ENCODE data around the gene VAPB.

VAPB gene, protein sequence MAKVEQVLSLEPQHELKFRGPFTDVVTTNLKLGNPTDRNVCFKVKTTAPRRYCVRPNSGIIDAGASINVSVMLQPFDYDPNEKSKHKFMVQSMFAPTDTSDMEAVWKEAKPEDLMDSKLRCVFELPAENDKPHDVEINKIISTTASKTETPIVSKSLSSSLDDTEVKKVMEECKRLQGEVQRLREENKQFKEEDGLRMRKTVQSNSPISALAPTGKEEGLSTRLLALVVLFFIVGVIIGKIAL

DNA sequence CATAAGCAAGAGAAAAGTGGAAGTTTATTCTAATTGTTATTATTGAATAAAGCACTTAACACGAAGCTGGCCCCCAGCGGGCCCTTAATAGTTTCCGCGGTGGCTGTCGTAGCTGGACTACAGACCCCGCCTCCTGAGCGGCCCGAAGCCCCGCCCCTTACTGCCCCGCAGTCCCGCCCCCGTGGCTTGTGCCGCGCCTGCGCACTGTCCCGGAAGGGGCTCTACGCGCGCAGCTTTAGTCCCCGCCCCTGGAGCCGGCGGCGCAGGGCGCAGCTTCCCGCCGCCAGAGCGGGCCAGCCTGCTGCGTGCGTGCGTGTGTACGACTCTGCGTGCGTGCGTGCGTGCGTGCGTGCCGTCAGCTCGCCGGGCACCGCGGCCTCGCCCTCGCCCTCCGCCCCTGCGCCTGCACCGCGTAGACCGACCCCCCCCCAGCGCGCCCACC is at the start of gene VAPB:
VAPB (plus strand) TSS at position 348 of the 442 bp plus-strand sequence. CDS start 231 bp downstream, outside the sequence.
- Histone ChIP-seq H3K36me3 (ENCODE audit: insufficient read depth, low read depth, low read length) (peaks cover 18% of the 10 kb centered on the region), H3K4me1 (ENCODE audit: insufficient read depth, low read length) (peaks cover 3% of the 10 kb centered on the region; the same call in 1 of the 2 replicates), H3K9ac (ENCODE audit: low read depth, low read length) (peak within 1 kb of the TSS; percentile 81), H3K27ac (ENCODE audit: low read length) (peak within 1 kb of the TSS; percentile 37), H3K9me3 (ENCODE audit: insufficient read depth, low read depth, low read length) (no peaks in the 10 kb centered on the region), H3K27me3 (ENCODE audit: insufficient read depth, low read length) (no peaks in the 10 kb centered on the region), H3K4me3 (ENCODE audit: low read length) (peak within 1 kb of the TSS; percentile 84)

DNA sequence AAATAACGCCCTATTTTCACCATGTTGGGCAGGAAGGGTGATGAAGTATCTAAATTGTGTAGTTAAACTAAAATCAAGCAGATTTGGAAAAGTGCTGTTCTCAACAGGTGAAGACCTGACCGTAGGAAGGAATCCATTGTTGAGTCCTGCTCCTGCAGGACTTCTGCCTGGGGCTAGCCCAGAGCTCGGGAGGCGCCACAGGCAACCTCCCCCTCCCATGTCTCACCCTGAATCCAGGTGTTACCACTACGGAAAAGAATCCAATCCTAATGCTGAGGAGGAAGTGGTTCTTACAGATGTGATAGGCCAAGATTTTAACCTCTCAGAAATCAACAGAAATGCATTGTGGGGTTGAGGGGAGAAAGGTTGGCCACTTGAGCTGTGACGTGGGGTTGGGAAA is 49.3 kb upstream of the VAPB start:
- Histone ChIP-seq H3K4me3 (ENCODE audit: low read length) (no peak overlapping the region), H3K27ac (ENCODE audit: low read length) (no peak overlapping the region), H3K36me3 (ENCODE audit: insufficient read depth, low read depth, low read length) (no peaks in the 10 kb centered on the region), H3K9ac (ENCODE audit: low read depth, low read length) (no peak overlapping the region), H3K27me3 (ENCODE audit: insufficient read depth, low read length) (no peaks in the 10 kb centered on the region), H3K4me1 (ENCODE audit: insufficient read depth, low read length) (peaks cover 7% of the 10 kb centered on the region; the same call in 1 of the 2 replicates), H3K9me3 (ENCODE audit: insufficient read depth, low read depth, low read length) (no peaks in the 10 kb centered on the region)

DNA sequence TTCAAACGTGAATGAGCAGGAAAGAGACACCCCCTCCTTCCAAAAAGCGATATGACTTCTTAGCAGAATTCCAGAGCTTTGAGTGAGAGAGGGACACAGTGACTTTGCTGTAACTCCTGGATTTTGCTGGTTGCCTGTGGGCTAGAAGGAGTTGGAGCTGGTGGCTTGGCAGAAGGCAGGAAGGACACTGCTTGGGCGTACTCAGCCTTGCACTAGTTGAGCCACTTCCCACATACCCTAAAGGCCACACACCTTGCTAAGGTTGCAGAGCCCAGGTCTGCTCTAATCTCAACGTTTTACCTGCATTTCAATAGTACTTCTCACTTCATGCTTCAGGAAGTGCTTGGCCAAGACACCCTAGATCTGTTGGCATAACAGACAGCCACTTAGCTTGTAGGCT is 48.9 kb upstream of the VAPB start:
- no peaks in the 10 kb centered on the region for H3K27me3 ChIP-seq (ENCODE audit: insufficient read depth, low read length)
- H3K36me3 ChIP-seq (ENCODE audit: insufficient read depth, low read depth, low read length): 0 out of 2 replicates have a peak, but pooled peaks cover 3% of the 10 kb centered on the region
- H3K4me3 ChIP-seq (ENCODE audit: low read length): no peak overlapping the region
- H3K9me3 ChIP-seq (ENCODE audit: insufficient read depth, low read depth, low read length): no peaks in the 10 kb centered on the region
- no peak overlapping the region for H3K9ac ChIP-seq (ENCODE audit: low read depth, low read length)
- peaks cover 7% of the 10 kb centered on the region; the same call in 1 of the 2 replicates for H3K4me1 ChIP-seq (ENCODE audit: insufficient read depth, low read length)
- H3K27ac ChIP-seq (ENCODE audit: low read length): no peak overlapping the region

DNA sequence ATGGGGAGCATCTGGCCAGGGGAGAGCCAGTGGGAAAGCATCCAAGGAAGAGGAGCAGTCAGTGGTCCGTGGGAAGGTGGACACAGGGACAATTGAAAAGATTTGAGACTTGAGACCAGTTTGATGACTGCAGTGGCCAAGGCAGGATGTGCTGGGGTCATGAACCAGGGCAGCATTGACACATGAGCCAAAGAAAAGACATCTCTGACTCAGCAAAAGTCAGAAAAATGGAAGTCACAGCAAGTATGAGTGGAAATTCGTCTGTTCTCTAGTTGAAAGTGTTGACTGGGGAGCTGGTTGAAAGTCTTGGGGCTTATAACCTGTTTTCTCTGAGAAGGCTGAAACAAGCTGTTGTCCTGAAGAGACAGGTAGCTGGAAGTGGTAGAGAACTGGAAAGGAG is 48.2 kb upstream of the VAPB start:
- Histone ChIP-seq H3K9ac (ENCODE audit: low read depth, low read length) (no peak overlapping the region), H3K36me3 (ENCODE audit: insufficient read depth, low read depth, low read length) (peaks cover 10% of the 10 kb centered on the region), H3K27ac (ENCODE audit: low read length) (no peak overlapping the region), H3K9me3 (ENCODE audit: insufficient read depth, low read depth, low read length) (no peaks in the 10 kb centered on the region), H3K27me3 (ENCODE audit: insufficient read depth, low read length) (no peaks in the 10 kb centered on the region), H3K4me3 (ENCODE audit: low read length) (no peak overlapping the region), H3K4me1 (ENCODE audit: insufficient read depth, low read length) (peaks cover 7% of the 10 kb centered on the region; the same call in 1 of the 2 replicates)

DNA sequence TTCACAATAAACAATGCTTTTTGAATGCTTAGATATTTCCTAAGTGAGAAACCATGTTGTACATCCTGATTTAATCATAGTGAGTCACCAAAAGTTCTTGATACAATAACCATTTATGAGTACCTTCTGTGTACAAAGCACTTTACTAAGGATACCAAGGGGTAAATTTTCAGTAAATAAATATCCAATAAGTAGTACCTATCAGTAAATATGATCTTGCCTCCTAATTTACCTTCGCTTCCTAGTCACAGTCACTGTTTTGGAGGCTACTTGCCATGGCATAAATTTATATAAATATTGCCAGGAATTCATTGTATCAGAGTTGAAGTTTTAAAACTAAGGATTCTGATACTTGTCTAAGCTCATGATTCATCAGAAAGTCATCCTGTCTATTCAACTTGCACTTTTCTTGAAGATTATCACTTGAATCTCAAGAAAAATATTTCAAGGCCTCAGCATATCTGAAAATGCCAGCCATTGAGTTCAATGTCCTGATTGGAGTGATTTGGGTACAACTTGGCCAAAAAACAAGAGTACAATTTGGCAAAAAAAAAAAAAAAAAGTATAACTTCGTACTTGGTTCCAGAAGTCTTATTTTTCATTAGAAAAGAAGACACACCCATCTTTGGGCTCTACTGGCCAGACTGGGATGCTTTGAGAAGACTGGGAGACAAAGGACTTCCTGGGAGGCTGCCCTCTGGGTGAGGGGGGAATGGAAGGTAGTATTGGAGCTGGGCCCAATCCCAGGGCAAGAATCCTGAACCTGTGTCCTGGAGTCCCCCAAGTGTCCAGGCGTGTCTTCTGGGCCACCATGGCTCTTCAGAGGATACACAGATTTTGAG is 46.7 kb upstream of the VAPB start:
- H3K27ac ChIP-seq (ENCODE audit: low read length): no peak overlapping the region

DNA sequence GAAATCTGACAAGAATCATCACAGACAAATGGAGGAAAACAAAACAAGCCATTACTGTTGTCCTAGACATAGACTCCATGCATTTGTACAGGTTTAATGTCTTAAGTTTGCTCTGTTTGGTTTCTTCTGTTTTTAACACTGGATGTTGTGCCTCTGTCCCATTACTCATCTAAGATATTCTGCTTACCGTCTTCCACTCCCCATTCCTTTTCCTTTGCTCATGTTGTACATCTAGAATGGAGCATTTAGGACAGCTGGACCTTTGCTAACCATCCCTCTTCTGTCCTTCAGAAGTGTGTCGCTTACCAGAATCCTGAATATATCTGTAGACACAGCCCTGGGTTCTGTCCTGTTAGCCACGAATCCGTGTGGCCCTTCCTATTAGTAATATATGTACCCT is 44.3 kb upstream of the VAPB start:
- Histone ChIP-seq H3K36me3 (ENCODE audit: insufficient read depth, low read depth, low read length) (peaks cover 16% of the 10 kb centered on the region), H3K27me3 (ENCODE audit: insufficient read depth, low read length) (no peaks in the 10 kb centered on the region), H3K4me1 (ENCODE audit: insufficient read depth, low read length) (peaks cover 7% of the 10 kb centered on the region; the same call in 1 of the 2 replicates), H3K4me3 (ENCODE audit: low read length) (no peak overlapping the region), H3K9me3 (ENCODE audit: insufficient read depth, low read depth, low read length) (no peaks in the 10 kb centered on the region), H3K27ac (ENCODE audit: low read length) (no peak overlapping the region), H3K9ac (ENCODE audit: low read depth, low read length) (no peak overlapping the region)

More for the DNA sequence above, 46.7 kb upstream of the VAPB start:
- peaks cover 7% of the 10 kb centered on the region; the same call in 1 of the 2 replicates for H3K4me1 ChIP-seq (ENCODE audit: insufficient read depth, low read length)
- H3K9me3 ChIP-seq (ENCODE audit: insufficient read depth, low read depth, low read length): no peaks in the 10 kb centered on the region
- H3K36me3 ChIP-seq (ENCODE audit: insufficient read depth, low read depth, low read length): peaks cover 16% of the 10 kb centered on the region
- no peaks in the 10 kb centered on the region for H3K27me3 ChIP-seq (ENCODE audit: insufficient read depth, low read length)
- no peak overlapping the region for H3K4me3 ChIP-seq (ENCODE audit: low read length)
- H3K9ac ChIP-seq (ENCODE audit: low read depth, low read length): no peak overlapping the region

DNA sequence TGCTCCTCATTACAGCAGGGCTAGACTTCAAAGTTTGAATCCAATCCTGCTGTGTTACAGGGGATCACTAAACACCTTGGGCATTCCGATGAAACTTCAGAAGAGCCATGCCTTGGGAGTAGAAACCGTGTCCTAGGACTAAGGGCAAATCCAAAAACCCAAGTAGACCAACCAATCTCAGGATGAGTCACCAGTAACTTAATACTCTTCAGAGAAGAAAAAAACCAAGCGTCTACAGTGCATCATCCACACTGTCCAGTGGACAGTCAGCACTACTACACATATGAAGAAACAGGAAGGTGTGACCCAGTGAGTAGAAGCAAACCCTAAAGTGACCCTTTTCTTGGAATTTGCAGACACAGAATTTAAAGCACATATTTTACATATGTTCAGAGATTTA is 39.5 kb upstream of the VAPB start:
- Histone ChIP-seq H3K36me3 (ENCODE audit: insufficient read depth, low read depth, low read length) (peaks cover 25% of the 10 kb centered on the region), H3K9ac (ENCODE audit: low read depth, low read length) (no peak overlapping the region), H3K9me3 (ENCODE audit: insufficient read depth, low read depth, low read length) (no peaks in the 10 kb centered on the region), H3K27me3 (ENCODE audit: insufficient read depth, low read length) (no peaks in the 10 kb centered on the region), H3K4me1 (ENCODE audit: insufficient read depth, low read length) (no peaks in the 10 kb centered on the region), H3K27ac (ENCODE audit: low read length) (no peak overlapping the region), H3K4me3 (ENCODE audit: low read length) (no peak overlapping the region)

DNA sequence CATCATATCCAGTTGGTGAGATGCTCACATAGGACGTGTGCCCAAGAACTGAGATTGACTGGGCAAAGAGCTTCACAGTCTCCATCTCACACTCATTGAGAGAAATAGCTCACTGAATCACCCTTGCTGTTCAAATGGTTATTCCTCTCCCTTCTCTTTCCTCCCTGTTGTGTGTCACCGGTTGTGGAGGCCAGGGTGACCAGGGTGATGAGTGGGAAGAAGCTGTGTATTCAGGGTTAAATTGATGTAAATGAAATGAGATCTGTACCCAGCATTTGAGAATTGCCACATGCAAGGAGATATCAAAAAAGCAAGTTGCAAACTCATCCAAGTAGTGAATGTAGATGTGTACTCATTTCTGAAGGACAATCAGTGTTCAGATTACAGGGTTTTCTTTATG is 36.6 kb upstream of the VAPB start:
- H3K9me3 ChIP-seq (ENCODE audit: insufficient read depth, low read depth, low read length): no peaks in the 10 kb centered on the region
- H3K27me3 ChIP-seq (ENCODE audit: insufficient read depth, low read length): no peaks in the 10 kb centered on the region
- H3K36me3 ChIP-seq (ENCODE audit: insufficient read depth, low read depth, low read length): peaks cover 23% of the 10 kb centered on the region
- no peak overlapping the region for H3K4me3 ChIP-seq (ENCODE audit: low read length)
- no peak overlapping the region for H3K9ac ChIP-seq (ENCODE audit: low read depth, low read length)
- H3K4me1 ChIP-seq (ENCODE audit: insufficient read depth, low read length): no peaks in the 10 kb centered on the region
- no peak overlapping the region for H3K27ac ChIP-seq (ENCODE audit: low read length)

DNA sequence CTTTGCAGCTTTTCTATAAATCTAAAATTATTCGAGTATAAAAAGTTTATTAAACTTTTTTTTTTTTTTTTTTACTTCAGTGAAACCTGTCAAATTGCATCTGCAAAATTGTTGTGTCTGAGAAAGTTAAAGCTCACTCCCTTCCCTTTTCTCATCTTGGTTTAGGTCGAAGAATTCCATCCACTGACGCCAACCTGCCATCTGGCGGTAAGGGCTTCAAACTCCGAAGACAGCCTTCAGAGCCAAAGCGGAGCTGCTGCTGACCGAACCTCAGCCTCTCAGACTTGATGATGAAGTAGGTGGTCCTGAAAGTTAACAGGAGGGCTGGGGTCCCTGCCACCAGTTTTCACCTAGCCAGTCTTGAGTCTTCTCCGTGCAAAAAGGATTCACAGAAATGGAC is 29.6 kb upstream of the VAPB start:
- H3K4me1 ChIP-seq (ENCODE audit: insufficient read depth, low read length): no peaks in the 10 kb centered on the region
- H3K9me3 ChIP-seq (ENCODE audit: insufficient read depth, low read depth, low read length): no peaks in the 10 kb centered on the region
- H3K9ac ChIP-seq (ENCODE audit: low read depth, low read length): no peak overlapping the region
- H3K36me3 ChIP-seq (ENCODE audit: insufficient read depth, low read depth, low read length): peaks cover 49% of the 10 kb centered on the region
- no peaks in the 10 kb centered on the region for H3K27me3 ChIP-seq (ENCODE audit: insufficient read depth, low read length)
- H3K4me3 ChIP-seq (ENCODE audit: low read length): no peak overlapping the region
- no peak overlapping the region for H3K27ac ChIP-seq (ENCODE audit: low read length)

DNA sequence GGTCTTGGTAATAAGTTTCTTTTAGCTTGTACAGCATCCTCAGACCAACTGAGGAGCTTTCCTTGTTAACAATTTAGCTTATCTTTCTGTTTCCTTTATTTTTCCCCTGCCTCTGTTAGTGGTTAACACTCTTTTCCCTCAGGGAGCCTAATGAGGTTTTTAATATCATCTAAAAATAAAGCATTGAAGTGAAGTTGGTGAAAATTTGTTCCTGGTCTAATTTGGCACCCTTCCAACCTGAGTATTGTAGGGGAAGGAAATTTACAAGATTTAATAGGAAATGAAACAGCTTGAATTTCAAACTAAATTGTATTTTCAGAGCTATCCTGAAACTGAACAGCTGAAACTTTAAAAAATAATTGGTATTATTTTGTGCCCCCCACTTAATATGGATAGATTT is 28.1 kb upstream of the VAPB start:
- Histone ChIP-seq H3K27ac (ENCODE audit: low read length) (no peak overlapping the region), H3K4me1 (ENCODE audit: insufficient read depth, low read length) (peaks cover under 1% of the 10 kb centered on the region; the same call in 1 of the 2 replicates), H3K9me3 (ENCODE audit: insufficient read depth, low read depth, low read length) (no peaks in the 10 kb centered on the region), H3K27me3 (ENCODE audit: insufficient read depth, low read length) (no peaks in the 10 kb centered on the region), H3K36me3 (ENCODE audit: insufficient read depth, low read depth, low read length) (peaks cover 34% of the 10 kb centered on the region), H3K4me3 (ENCODE audit: low read length) (no peak overlapping the region), H3K9ac (ENCODE audit: low read depth, low read length) (no peak overlapping the region)

DNA sequence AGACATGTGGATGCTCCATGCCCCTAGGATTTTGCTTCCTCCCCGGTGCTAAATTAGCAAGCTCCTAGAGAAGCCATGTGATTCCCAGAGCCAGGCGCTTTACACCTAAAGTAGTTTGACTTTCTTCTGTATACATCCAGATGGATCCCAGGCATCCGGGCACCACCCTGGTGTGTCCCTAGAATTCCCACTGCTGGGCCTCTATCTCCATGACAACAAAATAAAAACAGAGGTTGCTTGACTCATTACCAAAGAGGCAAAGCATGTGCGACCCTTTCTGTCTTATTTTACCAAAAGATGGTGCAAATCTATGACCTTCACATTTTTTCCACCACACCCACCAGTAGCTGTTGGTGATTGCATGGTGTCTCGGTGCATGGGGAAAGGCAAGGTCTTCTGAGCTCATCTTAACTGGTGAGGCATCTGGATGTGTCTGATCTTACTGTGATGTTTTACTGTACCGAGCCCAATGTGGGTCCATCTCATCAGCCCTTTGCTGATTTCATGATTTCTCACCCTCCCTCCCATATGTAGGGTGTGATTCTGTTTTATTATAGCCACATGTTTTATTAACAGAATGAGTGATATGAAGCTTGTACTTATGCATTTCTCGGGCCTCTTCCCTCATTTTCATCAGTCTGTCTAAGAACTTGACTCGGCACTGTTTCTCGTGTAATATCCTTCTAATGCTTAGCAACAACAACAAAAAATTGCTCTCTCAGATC is 27.4 kb upstream of the VAPB start:
- no peaks in the 10 kb centered on the region for H3K27me3 ChIP-seq (ENCODE audit: insufficient read depth, low read length)
- H3K27ac ChIP-seq (ENCODE audit: low read length): no peak overlapping the region
- no peak overlapping the region for H3K4me3 ChIP-seq (ENCODE audit: low read length)
- no peaks in the 10 kb centered on the region for H3K9me3 ChIP-seq (ENCODE audit: insufficient read depth, low read depth, low read length)
- no peak overlapping the region for H3K9ac ChIP-seq (ENCODE audit: low read depth, low read length)
- peaks cover 6% of the 10 kb centered on the region; the same call in 1 of the 2 replicates for H3K4me1 ChIP-seq (ENCODE audit: insufficient read depth, low read length)
- peaks cover 34% of the 10 kb centered on the region for H3K36me3 ChIP-seq (ENCODE audit: insufficient read depth, low read depth, low read length)
